ENCODE measurements around the gene ZNF292.
"Not testable (repeated sequence)": the region's sequence is repeated elsewhere in the genome, so short reads cannot be mapped to it uniquely, and the experiment has no call there.

ZNF292 gene

GRCh38 chr6:87184762-87185250 is 29.4 kb downstream of the ZNF292 start:
- peaks cover 26% of the 10 kb centered on the region for H3K4me1 ChIP-seq (ENCODE audit: control insufficient read depth, insufficient read depth, low read length)
- peaks cover 4% of the 10 kb centered on the region for H3K36me3 ChIP-seq (ENCODE audit: control insufficient read depth, insufficient read depth, low read length, severe bottlenecking)
- H3K9me3 ChIP-seq (ENCODE audit: control insufficient read depth, low read length): no peaks in the 10 kb centered on the region
- H3K4me3 ChIP-seq (ENCODE audit: low read length): no peak overlapping the region
- no peak overlapping the region for H3K9ac ChIP-seq (ENCODE audit: low read length)
- DNase-seq (ENCODE audit: low read depth): no peak
- no peaks in the 10 kb centered on the region for H3K27me3 ChIP-seq (replicated peaks; ENCODE audit: control insufficient read depth, insufficient read depth, low read length)

DNA sequence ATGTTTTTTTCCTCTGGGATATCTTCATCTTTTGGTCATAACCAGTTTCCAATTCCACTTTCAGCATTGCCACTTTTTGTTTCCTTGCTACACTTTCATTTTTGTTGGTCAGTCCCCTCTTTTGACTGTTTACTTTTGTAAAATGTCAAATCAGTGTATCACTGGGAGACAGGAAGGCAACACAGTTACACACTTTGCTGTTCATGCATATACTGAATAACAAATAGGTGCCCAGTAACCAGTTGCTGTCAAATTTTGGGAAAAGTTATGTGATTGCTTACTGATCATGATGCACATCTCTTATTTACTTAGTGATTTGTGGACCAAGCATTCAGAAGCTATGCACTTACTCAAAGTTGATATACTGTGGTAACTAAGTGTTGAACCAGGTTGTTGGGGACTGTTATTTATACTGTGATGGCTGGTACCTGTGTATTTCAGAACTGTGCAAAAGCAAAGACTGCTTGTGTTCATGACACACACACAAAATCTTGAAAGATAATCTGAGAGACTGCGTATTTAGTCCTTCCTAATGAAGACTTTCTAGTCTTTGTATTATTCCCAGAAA is 41.0 kb downstream of the ZNF292 start:
- Histone ChIP-seq H3K36me3 (ENCODE audit: control insufficient read depth, insufficient read depth, low read length, severe bottlenecking) (no peaks in the 10 kb centered on the region), H3K9me3 (ENCODE audit: control insufficient read depth, low read length) (no peaks in the 10 kb centered on the region), H3K4me1 (ENCODE audit: control insufficient read depth, insufficient read depth, low read length) (peaks cover 28% of the 10 kb centered on the region), H3K4me3 (ENCODE audit: low read length) (no peak overlapping the region), H3K9ac (ENCODE audit: low read length) (no peak overlapping the region), H3K27me3 (replicated peaks; ENCODE audit: control insufficient read depth, insufficient read depth, low read length) (no peaks in the 10 kb centered on the region)
- no peak for DNase-seq (ENCODE audit: low read depth)

- H3K9me3 ChIP-seq (ENCODE audit: control insufficient read depth, low read length): no peaks in the 10 kb centered on the region
- H3K4me1 ChIP-seq (ENCODE audit: control insufficient read depth, insufficient read depth, low read length): peaks cover 28% of the 10 kb centered on the region
- H3K4me3 ChIP-seq (ENCODE audit: low read length): no peak overlapping the region
- H3K27me3 ChIP-seq (replicated peaks; ENCODE audit: control insufficient read depth, insufficient read depth, low read length): no peaks in the 10 kb centered on the region
- no peaks in the 10 kb centered on the region for H3K36me3 ChIP-seq (ENCODE audit: control insufficient read depth, insufficient read depth, low read length, severe bottlenecking)
- no peak for DNase-seq (ENCODE audit: low read depth)
- H3K9ac ChIP-seq (ENCODE audit: low read length): no peak overlapping the region
These were observed 42.2 kb downstream of the ZNF292 start for GRCh38 chr6:87197547-87197946.

DNA sequence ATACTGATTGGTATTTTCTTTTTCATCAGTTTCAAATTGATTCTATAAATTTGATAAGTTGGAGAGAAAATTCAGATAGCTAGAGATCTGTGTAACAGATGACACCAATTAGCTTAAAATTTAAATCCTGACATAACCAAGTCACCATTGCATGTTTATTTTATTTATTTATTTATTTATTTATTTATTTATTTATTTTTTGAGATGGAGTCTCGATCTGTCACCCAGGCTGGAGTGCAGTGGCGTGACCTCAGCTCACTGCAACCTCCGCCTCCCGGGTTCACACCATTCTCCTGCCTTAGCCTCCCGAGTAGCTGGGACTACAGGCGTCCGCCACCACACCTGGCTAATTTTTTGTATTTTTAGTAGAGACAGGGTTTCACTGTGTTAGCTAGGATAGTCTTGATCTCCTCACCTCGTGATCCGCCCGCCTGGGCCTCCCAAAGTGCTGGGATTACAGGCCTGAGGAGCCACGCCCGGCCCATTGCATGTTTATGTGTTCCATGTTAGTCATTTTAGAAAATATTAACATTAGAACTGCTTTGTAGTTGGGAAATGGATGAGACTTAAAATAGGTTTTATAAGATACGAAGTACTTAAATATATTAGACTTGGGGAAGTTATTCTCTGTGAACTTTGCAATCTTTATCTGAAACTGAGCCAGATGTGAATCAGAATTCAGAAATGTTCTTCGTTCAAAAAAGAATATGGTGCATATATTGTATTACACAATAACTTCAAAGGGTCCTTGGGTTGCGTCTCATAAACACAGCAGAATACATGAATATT is 42.9 kb downstream of the ZNF292 start:
- not testable (repeated sequence) for H3K4me3 ChIP-seq (ENCODE audit: low read length); H3K36me3 ChIP-seq (ENCODE audit: control insufficient read depth, insufficient read depth, low read length, severe bottlenecking); H3K9me3 ChIP-seq (ENCODE audit: control insufficient read depth, low read length); H3K9ac ChIP-seq (ENCODE audit: low read length); H3K27me3 ChIP-seq (replicated peaks; ENCODE audit: control insufficient read depth, insufficient read depth, low read length)
- peak; percentile 36 for DNase-seq (ENCODE audit: low read depth)
- peaks cover 28% of the 10 kb centered on the region for H3K4me1 ChIP-seq (ENCODE audit: control insufficient read depth, insufficient read depth, low read length)

GRCh38 chr6:87199787-87200186 is 44.4 kb downstream of the ZNF292 start:
- Histone ChIP-seq H3K36me3 (ENCODE audit: control insufficient read depth, insufficient read depth, low read length, severe bottlenecking) (no peaks in the 10 kb centered on the region), H3K9me3 (ENCODE audit: control insufficient read depth, low read length) (no peaks in the 10 kb centered on the region)

DNA sequence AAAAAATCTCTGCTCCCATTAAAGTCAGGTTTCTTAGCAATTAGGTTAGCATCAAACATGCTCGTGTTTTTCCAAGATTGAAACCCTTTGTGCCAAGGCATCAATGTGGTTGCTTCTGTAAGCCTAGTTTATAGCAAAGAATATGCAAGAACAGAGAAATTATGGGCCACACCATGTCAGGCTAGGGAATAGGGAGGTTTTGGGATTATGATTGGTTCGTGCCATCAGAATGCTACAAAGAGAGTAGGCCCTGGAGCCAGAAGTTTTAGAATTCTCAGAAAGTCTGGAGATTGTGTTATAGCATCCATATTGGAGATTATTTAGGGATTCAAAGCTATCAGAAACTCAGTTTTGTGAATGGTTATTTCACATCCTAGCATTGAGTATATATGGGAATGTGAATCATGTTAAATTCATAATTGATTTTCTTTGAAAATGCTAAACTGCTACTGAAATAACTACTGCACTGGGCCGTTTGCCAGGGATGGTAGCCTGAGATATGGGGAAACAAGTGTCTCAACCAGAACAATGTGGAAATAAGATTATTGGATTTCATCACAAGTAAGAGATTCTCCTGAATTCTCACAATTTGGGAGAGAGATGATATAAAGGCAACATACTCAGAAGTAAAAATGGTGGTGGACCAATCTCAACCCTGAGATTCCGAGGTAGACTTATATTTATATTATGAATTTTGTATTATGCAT is 45.3 kb downstream of the ZNF292 start:
- Histone ChIP-seq H3K36me3 (ENCODE audit: control insufficient read depth, insufficient read depth, low read length, severe bottlenecking) (no peaks in the 10 kb centered on the region), H3K27me3 (replicated peaks; ENCODE audit: control insufficient read depth, insufficient read depth, low read length) (no peaks in the 10 kb centered on the region), H3K4me1 (ENCODE audit: control insufficient read depth, insufficient read depth, low read length) (peaks cover 28% of the 10 kb centered on the region), H3K9ac (ENCODE audit: low read length) (no peak overlapping the region), H3K4me3 (ENCODE audit: low read length) (no peak overlapping the region), H3K9me3 (ENCODE audit: control insufficient read depth, low read length) (no peaks in the 10 kb centered on the region)
- DNase-seq (ENCODE audit: low read depth): peak; percentile 48

More at GRCh38 chr6:87199787-87200186, 44.4 kb downstream of the ZNF292 start:
- no peak for DNase-seq (ENCODE audit: low read depth)
- Histone ChIP-seq H3K9ac (ENCODE audit: low read length) (no peak overlapping the region), H3K4me1 (ENCODE audit: control insufficient read depth, insufficient read depth, low read length) (peaks cover 28% of the 10 kb centered on the region), H3K4me3 (ENCODE audit: low read length) (no peak overlapping the region), H3K27me3 (replicated peaks; ENCODE audit: control insufficient read depth, insufficient read depth, low read length) (no peaks in the 10 kb centered on the region)

DNA sequence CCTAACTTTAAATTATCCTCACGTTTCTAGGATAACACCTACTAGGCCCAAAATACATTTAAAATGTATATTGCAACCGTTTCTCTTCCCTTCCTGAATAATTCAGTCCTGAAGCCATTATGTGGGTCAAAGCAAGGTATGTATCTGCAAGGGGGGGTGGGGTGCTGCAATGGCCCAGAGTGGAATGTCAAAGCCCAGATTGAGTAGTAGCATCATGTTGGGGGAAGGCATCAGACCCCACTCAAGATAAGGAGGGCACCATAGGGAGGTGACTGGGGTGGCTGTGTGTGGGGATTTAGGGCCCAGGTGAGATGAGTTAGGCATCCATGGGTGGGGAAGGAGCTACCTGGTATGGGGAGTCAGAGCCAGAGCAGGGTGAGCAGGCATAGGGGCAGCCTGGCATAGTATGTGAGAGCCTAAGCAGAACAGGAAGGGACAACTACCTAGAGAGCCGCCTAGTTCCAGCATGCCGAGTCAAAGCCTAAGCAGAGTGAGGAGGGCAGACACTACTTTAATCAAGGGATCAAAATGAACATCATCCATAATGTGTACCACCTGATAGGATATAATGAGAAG is 48.2 kb downstream of the ZNF292 start:
- Histone ChIP-seq H3K27me3 (replicated peaks; ENCODE audit: control insufficient read depth, insufficient read depth, low read length) (no peaks in the 10 kb centered on the region), H3K4me1 (ENCODE audit: control insufficient read depth, insufficient read depth, low read length) (peaks cover 25% of the 10 kb centered on the region), H3K9ac (ENCODE audit: low read length) (no peak overlapping the region), H3K4me3 (ENCODE audit: low read length) (no peak overlapping the region), H3K36me3 (ENCODE audit: control insufficient read depth, insufficient read depth, low read length, severe bottlenecking) (no peaks in the 10 kb centered on the region), H3K9me3 (ENCODE audit: control insufficient read depth, low read length) (no peaks in the 10 kb centered on the region)
- no peak for DNase-seq (ENCODE audit: low read depth)

DNA sequence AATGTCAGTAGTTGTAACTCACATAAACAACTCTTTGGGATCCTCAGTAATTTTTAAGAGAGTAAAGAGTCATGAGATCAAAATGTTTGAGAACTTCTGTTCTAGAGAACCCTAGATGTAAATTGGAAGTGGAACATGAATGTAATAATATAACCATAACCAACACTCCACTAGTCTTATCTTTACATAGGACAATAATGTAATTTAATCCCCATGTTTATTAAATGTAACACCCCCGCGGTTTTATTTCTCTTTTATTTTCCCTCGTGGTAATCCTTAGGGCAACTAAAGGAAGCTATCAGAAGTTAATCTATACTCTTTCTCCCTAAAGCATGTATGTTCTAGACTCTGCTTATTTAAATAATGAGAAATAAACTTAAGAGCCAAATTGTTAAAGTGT is 54.4 kb downstream of the ZNF292 start:
- Histone ChIP-seq H3K36me3 (ENCODE audit: control insufficient read depth, insufficient read depth, low read length, severe bottlenecking) (no peaks in the 10 kb centered on the region), H3K4me3 (ENCODE audit: low read length) (no peak overlapping the region), H3K27me3 (replicated peaks; ENCODE audit: control insufficient read depth, insufficient read depth, low read length) (no peaks in the 10 kb centered on the region), H3K9ac (ENCODE audit: low read length) (no peak overlapping the region), H3K4me1 (ENCODE audit: control insufficient read depth, insufficient read depth, low read length) (no peaks in the 10 kb centered on the region), H3K9me3 (ENCODE audit: control insufficient read depth, low read length) (no peaks in the 10 kb centered on the region)
- DNase-seq (ENCODE audit: low read depth): no peak

GRCh38 chr6:87210979-87211378 is 55.6 kb downstream of the ZNF292 start:
- Histone ChIP-seq H3K36me3 (ENCODE audit: control insufficient read depth, insufficient read depth, low read length, severe bottlenecking) (no peaks in the 10 kb centered on the region), H3K9me3 (ENCODE audit: control insufficient read depth, low read length) (no peaks in the 10 kb centered on the region), H3K4me1 (ENCODE audit: control insufficient read depth, insufficient read depth, low read length) (no peaks in the 10 kb centered on the region), H3K27me3 (replicated peaks; ENCODE audit: control insufficient read depth, insufficient read depth, low read length) (no peaks in the 10 kb centered on the region), H3K4me3 (ENCODE audit: low read length) (no peak overlapping the region), H3K9ac (ENCODE audit: low read length) (no peak overlapping the region)
- DNase-seq (ENCODE audit: low read depth): no peak

DNA sequence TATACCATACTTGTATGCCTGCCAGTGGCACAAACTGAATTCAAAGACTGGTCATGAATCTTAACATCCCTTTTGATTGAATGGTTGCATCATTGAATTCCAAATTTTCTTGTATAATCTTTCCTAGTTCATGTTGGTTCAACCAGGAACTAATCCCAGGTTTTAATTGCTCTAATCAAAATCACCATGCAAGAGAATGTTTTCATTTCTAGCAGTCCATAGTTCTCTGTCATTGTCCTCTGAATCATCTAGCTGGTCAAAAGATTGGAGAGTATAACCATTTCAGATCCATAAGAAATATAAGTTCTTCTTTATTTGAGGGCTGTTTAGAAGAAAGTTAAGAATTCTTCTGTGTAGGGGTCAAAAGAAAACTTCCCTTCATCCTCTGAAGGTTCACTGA is 57.2 kb downstream of the ZNF292 start:
- Histone ChIP-seq H3K36me3 (ENCODE audit: control insufficient read depth, insufficient read depth, low read length, severe bottlenecking) (peaks cover 13% of the 10 kb centered on the region), H3K9me3 (ENCODE audit: control insufficient read depth, low read length) (no peaks in the 10 kb centered on the region), H3K27me3 (replicated peaks; ENCODE audit: control insufficient read depth, insufficient read depth, low read length) (no peaks in the 10 kb centered on the region), H3K4me3 (ENCODE audit: low read length) (no peak overlapping the region), H3K9ac (ENCODE audit: low read length) (no peak overlapping the region), H3K4me1 (ENCODE audit: control insufficient read depth, insufficient read depth, low read length) (no peaks in the 10 kb centered on the region)
- no peak for DNase-seq (ENCODE audit: low read depth)

GRCh38 chr6:87213364-87213763 is 58.0 kb downstream of the ZNF292 start:
- no peak for DNase-seq (ENCODE audit: low read depth)

More at GRCh38 chr6:87213364-87213763, 58.0 kb downstream of the ZNF292 start:
- no peaks in the 10 kb centered on the region for H3K9me3 ChIP-seq (ENCODE audit: control insufficient read depth, low read length)
- H3K36me3 ChIP-seq (ENCODE audit: control insufficient read depth, insufficient read depth, low read length, severe bottlenecking): peaks cover 21% of the 10 kb centered on the region
- no peak overlapping the region for H3K9ac ChIP-seq (ENCODE audit: low read length)
- H3K27me3 ChIP-seq (replicated peaks; ENCODE audit: control insufficient read depth, insufficient read depth, low read length): no peaks in the 10 kb centered on the region
- H3K4me3 ChIP-seq (ENCODE audit: low read length): no peak overlapping the region
- no peaks in the 10 kb centered on the region for H3K4me1 ChIP-seq (ENCODE audit: control insufficient read depth, insufficient read depth, low read length)

All from adipocyte (in vitro differentiated cells).